ENCODE data around the gene DHRS1. TPM values are rescaled to one million over a fixed set of nuclear protein-coding genes. Genes with fewer than 3 reads are reported as not detected.
A peak's percentile ranks its signal among the peaks of the same experiment; 100 is the strongest.

The DHRS1 gene
- total RNA-seq, 1 donor from 2014 or later: 84.2 TPM

- TF ChIP-seq POLR2AphosphoS5 (IDR thresholded peaks at IDR 0.05; ENCODE audit: insufficient read depth in 1 of 2, low read depth in 1 of 2): no peak
- no peak for TF ChIP-seq CTCF (IDR thresholded peaks at IDR 0.05)
- no peak for TF ChIP-seq POLR2A (IDR thresholded peaks at IDR 0.05)
- Histone ChIP-seq H3K4me1 (peaks cover 13% of the 10 kb centered on the region), H3K27me3 (no peaks in the 10 kb centered on the region), H3K9me3 (no peaks in the 10 kb centered on the region), H3K27ac (no peak overlapping the region), H3K4me3 (no peak overlapping the region), H3K36me3 (no peaks in the 10 kb centered on the region)
- intact Hi-C loops (cut with DNase I): no loop called here
- no peak for DNase-seq (ENCODE audit: extremely low spot score in 2 of 2)
Observed at GRCh38 chr14:24282736-24283135, 16.8 kb downstream of the DHRS1 start.

- DNase-seq (ENCODE audit: extremely low spot score in 2 of 2): no peak
- H3K9me3 ChIP-seq: no peaks in the 10 kb centered on the region
- no peak overlapping the region for H3K27ac ChIP-seq
- no peaks in the 10 kb centered on the region for H3K27me3 ChIP-seq
- intact Hi-C loops (cut with DNase I): no loop called here
- H3K4me1 ChIP-seq: peaks cover 13% of the 10 kb centered on the region
- H3K4me3 ChIP-seq: no peak overlapping the region
- H3K36me3 ChIP-seq: no peaks in the 10 kb centered on the region
- TF ChIP-seq POLR2AphosphoS5 (IDR thresholded peaks at IDR 0.05; ENCODE audit: insufficient read depth in 1 of 2, low read depth in 1 of 2): no peak
- TF ChIP-seq CTCF (IDR thresholded peaks at IDR 0.05): no peak
- TF ChIP-seq POLR2A (IDR thresholded peaks at IDR 0.05): no peak
Observed at GRCh38 chr14:24281636-24282035, 17.9 kb downstream of the DHRS1 start.

GRCh38 chr14:24280797-24281460 is 18.7 kb downstream of the DHRS1 start:
- DNase-seq (ENCODE audit: extremely low spot score in 2 of 2): no peak
- no peak overlapping the region for H3K27ac ChIP-seq
- no peak for TF ChIP-seq CTCF (IDR thresholded peaks at IDR 0.05)
- TF ChIP-seq POLR2A (IDR thresholded peaks at IDR 0.05): no peak
- no peak for TF ChIP-seq POLR2AphosphoS5 (IDR thresholded peaks at IDR 0.05; ENCODE audit: insufficient read depth in 1 of 2, low read depth in 1 of 2)
- H3K27me3 ChIP-seq: no peaks in the 10 kb centered on the region
- peaks cover 10% of the 10 kb centered on the region for H3K4me1 ChIP-seq
- intact Hi-C loops (cut with DNase I): no loop called here
- H3K4me3 ChIP-seq: no peak overlapping the region
- no peaks in the 10 kb centered on the region for H3K36me3 ChIP-seq
- no peaks in the 10 kb centered on the region for H3K9me3 ChIP-seq

GRCh38 chr14:24279301-24280186 is 20.0 kb downstream of the DHRS1 start:
- Histone ChIP-seq H3K27ac (peak overlapping the region; percentile 8), H3K4me1 (peaks cover 6% of the 10 kb centered on the region)

More at GRCh38 chr14:24279301-24280186, 20.0 kb downstream of the DHRS1 start:
- peak in 1 of 2 donors; percentile 17 for TF ChIP-seq POLR2AphosphoS5 (IDR thresholded peaks at IDR 0.05; ENCODE audit: insufficient read depth in 1 of 2, low read depth in 1 of 2)
- TF ChIP-seq CTCF (IDR thresholded peaks at IDR 0.05): no peak
- H3K27me3 ChIP-seq: no peaks in the 10 kb centered on the region
- H3K4me3 ChIP-seq: no peak overlapping the region
- DNase-seq (ENCODE audit: extremely low spot score in 2 of 2): no peak
- intact Hi-C loops (cut with DNase I): no loop called here
- H3K36me3 ChIP-seq: no peaks in the 10 kb centered on the region
- no peaks in the 10 kb centered on the region for H3K9me3 ChIP-seq

Data from vagina (tissue), 2 donors.